Hepatocyte (in vitro differentiated cells): ENCODE results near the gene GTF2A2. TPM values are rescaled to one million over a fixed set of nuclear protein-coding genes. Genes with fewer than 3 reads are reported as not detected.
"Not testable (repeated sequence)": the region's sequence is repeated elsewhere in the genome, so short reads cannot be mapped to it uniquely, and the experiment has no call there.

Experiments used
- DNase-seq: peaks from one replicate; pipeline ENCODE4 v3.0.0-alpha.2; 2016; ENCODE audit warnings: low spot score
- H2AFZ ChIP-seq: fragments of 200-600 bp; sonication (generic); 2 replicates; pipeline ENCODE4 v1.6.0; 2016; ENCODE audit warnings: antibody characterized with exemption, mild to moderate bottlenecking
- H3K27ac ChIP-seq: fragments of 200-600 bp; sonication (generic); 2 replicates; pipeline ENCODE4 v1.5.1; 2016; ENCODE audit warnings: mild to moderate bottlenecking
- H3K27me3 ChIP-seq: fragments of 200-600 bp; sonication (generic); 2 replicates; pipeline ENCODE4 v1.6.1; 2016
- H3K36me3 ChIP-seq: fragments of 200-600 bp; sonication (generic); replicated peaks from 2 replicates; pipeline ENCODE4 v1.5.1; 2016; ENCODE audit warnings: low read depth; ENCODE audit not compliant: insufficient read depth
- H3K4me1 ChIP-seq: fragments of 200-600 bp; sonication (generic); 2 replicates; pipeline ENCODE4 v1.5.1; 2016; ENCODE audit warnings: mild to moderate bottlenecking, moderate library complexity; ENCODE audit not compliant: insufficient read depth
- H3K4me2 ChIP-seq: fragments of 200-600 bp; sonication (generic); 2 replicates; pipeline ENCODE4 v1.6.0; 2016
- H3K4me3 ChIP-seq: fragments of 200-600 bp; sonication (generic); 2 replicates; pipeline ENCODE4 v1.5.1; 2016; ENCODE audit warnings: mild to moderate bottlenecking
- H3K79me2 ChIP-seq: fragments of 200-600 bp; sonication (generic); 2 replicates; pipeline ENCODE4 v1.6.0; 2017; ENCODE audit warnings: mild to moderate bottlenecking
- H3K9me2 ChIP-seq: fragments of 200-600 bp; sonication (generic); replicated peaks from 2 replicates; pipeline ENCODE4 v1.6.0; 2017; ENCODE audit warnings: mild to moderate bottlenecking; ENCODE audit not compliant: insufficient read depth
- H3K9me3 ChIP-seq: fragments of 200-600 bp; sonication (generic); 2 replicates; pipeline ENCODE4 v1.5.1; 2016; ENCODE audit warnings: low read depth, mild to moderate bottlenecking
- H4K20me1 ChIP-seq: fragments of 200-600 bp; sonication (generic); 2 replicates; pipeline ENCODE4 v1.6.0; 2016; ENCODE audit warnings: mild to moderate bottlenecking; ENCODE audit not compliant: insufficient read depth, poor library complexity, severe bottlenecking
- CTCF ChIP-seq: fragments of 200-600 bp; sonication (generic); IDR thresholded peaks from 2 replicates; pipeline ENCODE4 v1.5.1; 2016; ENCODE audit warnings: antibody characterized with exemption, mild to moderate bottlenecking; ENCODE audit not compliant: poor library complexity
- EZH2 ChIP-seq: fragments of 200-600 bp; sonication (generic); IDR thresholded peaks from 2 replicates; pipeline ENCODE4 v1.6.1; 2016; ENCODE audit warnings: antibody characterized with exemption, mild to moderate bottlenecking, borderline replicate concordance
- EZH2phosphoT487 ChIP-seq: fragments of 200-600 bp; sonication (generic); IDR thresholded peaks from one replicate; pipeline ENCODE4 v1.6.1; 2018; ENCODE audit warnings: antibody characterized with exemption, mild to moderate bottlenecking, low read depth, moderate library complexity; ENCODE audit not compliant: unreplicated experiment, severe bottlenecking
- WGBS: methylation state at CpG from one replicate; pipeline ENCODE4 v1.1.6; 2016; ENCODE audit warnings: low lambda C conversion rate; ENCODE audit errors: missing lambda C conversion rate; 5-methylcytosine and 5-hydroxymethylcytosine counted together
- polyA plus RNA-seq: library from polyadenylated mRNA; unstranded; fragments of >200 nt; fragmentation: Nextera tagmentation; extraction: Ambion mirVana; gene quantifications from 2 replicates; pipeline ENCODE4 v1.2.1, GENCODE V29; 2016
- total RNA-seq: library from RNA; depleted of rRNA; stranded (reverse); fragments of >200 nt; gene quantifications from 2 replicates; pipeline ENCODE4 v1.2.3, GENCODE V29; 2014

GTF2A2 gene
- total and polyA plus RNA-seq, 2 experiments from 2014 or later: 42.9 to 253 TPM

- Histone ChIP-seq H3K9me2 (no peaks in the 10 kb centered on the region), H3K9me3 (no peaks in the 10 kb centered on the region), H4K20me1 (no peaks in the 10 kb centered on the region), H3K27me3 (no peaks in the 10 kb centered on the region), H3K36me3 (no peaks in the 10 kb centered on the region), H3K27ac (no peak overlapping the region), H3K4me3 (no peak overlapping the region), H3K4me2 (no peak overlapping the region), H3K4me1 (no peaks in the 10 kb centered on the region), H3K79me2 (peaks cover 15% of the 10 kb centered on the region), H2AFZ (no peak overlapping the region)
- WGBS: 87% methylated on average over 4 of the region's 4 CpGs
- TF ChIP-seq CTCF (no peak), EZH2 (no peak), EZH2phosphoT487 (no peak)
- no peak for DNase-seq
Measured at GRCh38 chr15:59644756-59645155, 12.6 kb downstream of the GTF2A2 start.

DNA sequence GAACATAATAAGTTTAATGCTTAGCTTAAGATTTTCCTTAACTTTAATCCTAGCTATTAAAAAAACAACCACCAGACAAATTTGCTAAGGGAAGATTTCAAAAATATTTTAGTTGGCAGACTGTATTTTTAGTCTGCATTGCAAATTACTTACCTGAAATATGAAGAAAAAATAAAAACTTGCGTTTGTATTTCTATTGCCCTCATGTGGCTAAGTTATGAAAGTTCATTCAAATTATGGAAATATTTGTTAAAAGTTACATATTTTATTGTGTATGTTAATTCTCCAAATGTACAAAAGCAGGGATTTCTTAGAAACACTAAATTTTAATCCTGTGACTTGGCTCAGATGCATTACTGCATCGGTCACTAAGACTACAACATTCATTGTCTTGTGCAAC is 15.0 kb downstream of the GTF2A2 start:
- H3K4me3 ChIP-seq: no peak overlapping the region
- H3K4me2 ChIP-seq: no peak overlapping the region
- H3K79me2 ChIP-seq: peaks cover 9% of the 10 kb centered on the region
- no peak overlapping the region for H3K27ac ChIP-seq
- H3K9me2 ChIP-seq: no peaks in the 10 kb centered on the region
- no peak for DNase-seq
- no peaks in the 10 kb centered on the region for H4K20me1 ChIP-seq
- no peaks in the 10 kb centered on the region for H3K9me3 ChIP-seq
- H3K27me3 ChIP-seq: no peaks in the 10 kb centered on the region
- TF ChIP-seq EZH2 (no peak), CTCF (peak; percentile 26)
- WGBS: 87% methylated on average over 2 of the region's 2 CpGs
- no peaks in the 10 kb centered on the region for H3K36me3 ChIP-seq
- H2AFZ ChIP-seq: no peak overlapping the region
- no peaks in the 10 kb centered on the region for H3K4me1 ChIP-seq

- not testable (repeated sequence) for H3K4me3 ChIP-seq, H3K9me3 ChIP-seq, H3K36me3 ChIP-seq, H2AFZ ChIP-seq, H3K9me2 ChIP-seq, H3K4me2 ChIP-seq, H3K27me3 ChIP-seq, H3K4me1 ChIP-seq, H4K20me1 ChIP-seq, DNase-seq, H3K27ac ChIP-seq, H3K79me2 ChIP-seq
- TF ChIP-seq CTCF: peak; percentile 26
- WGBS: 98% methylated on average over 2 of the region's 2 CpGs
Measured at GRCh38 chr15:59637507-59637906, 19.8 kb downstream of the GTF2A2 start.

GRCh38 chr15:59636184-59636583 is 21.1 kb downstream of the GTF2A2 start:
- no peaks in the 10 kb centered on the region for H4K20me1 ChIP-seq
- H3K9me2 ChIP-seq: no peaks in the 10 kb centered on the region
- no peak overlapping the region for H3K4me3 ChIP-seq
- H3K9me3 ChIP-seq: no peaks in the 10 kb centered on the region
- H3K4me2 ChIP-seq: no peak overlapping the region
- H3K36me3 ChIP-seq: no peaks in the 10 kb centered on the region
- no peak for TF ChIP-seq EZH2phosphoT487
- TF ChIP-seq EZH2: no peak
- H3K4me1 ChIP-seq: no peaks in the 10 kb centered on the region
- DNase-seq: no peak
- H3K27me3 ChIP-seq: no peaks in the 10 kb centered on the region
- H3K27ac ChIP-seq: no peak overlapping the region
- peaks cover 1% of the 10 kb centered on the region for H3K79me2 ChIP-seq
- WGBS: 93% methylated on average over 3 of the region's 3 CpGs
- H2AFZ ChIP-seq: no peak overlapping the region
